GM19463 (cell line): ENCODE results near the gene SEMA5A.

Experiments
- ATAC-seq: cut with Tn5 transposase; IDR thresholded peaks from one replicate; pipeline ENCODE4 v1.9.1; 2021; ENCODE audit warnings: mild to moderate bottlenecking, moderate library complexity; ENCODE audit not compliant: unreplicated experiment

SEMA5A gene

GRCh38 chr5:9515436-9515835 is 30.4 kb downstream of the SEMA5A start:
- ATAC-seq, result no peak

GRCh38 chr5:9514968-9515367 is 30.9 kb downstream of the SEMA5A start:
- no peak for ATAC-seq

- ATAC-seq, result no peak
These were observed 32.0 kb downstream of the SEMA5A start for GRCh38 chr5:9513827-9514226.

GRCh38 chr5:9512457-9512856 is 33.4 kb downstream of the SEMA5A start:
- ATAC-seq, result no peak

- no peak for ATAC-seq
These were observed 37.9 kb downstream of the SEMA5A start for GRCh38 chr5:9507974-9508373.

GRCh38 chr5:9505225-9505624 is 40.6 kb downstream of the SEMA5A start:
- ATAC-seq, result no peak

GRCh38 chr5:9502864-9503263 is 43.0 kb downstream of the SEMA5A start:
- no peak for ATAC-seq

- ATAC-seq, result no peak
These were observed 43.6 kb downstream of the SEMA5A start for GRCh38 chr5:9502050-9502834.

GRCh38 chr5:9500625-9501024 is 45.2 kb downstream of the SEMA5A start:
- no peak for ATAC-seq

GRCh38 chr5:9500193-9500592 is 45.7 kb downstream of the SEMA5A start:
- ATAC-seq, result no peak

- ATAC-seq, result peak; percentile 74
These were observed 46.4 kb downstream of the SEMA5A start for GRCh38 chr5:9499498-9499876.

GRCh38 chr5:9498541-9499497 is 47.1 kb downstream of the SEMA5A start:
- peak; percentile 49 for ATAC-seq

GRCh38 chr5:9497347-9497746 is 48.5 kb downstream of the SEMA5A start:
- ATAC-seq, result no peak

- ATAC-seq, result no peak
These were observed 49.1 kb downstream of the SEMA5A start for GRCh38 chr5:9496801-9497200.

- no peak for ATAC-seq
These were observed 50.8 kb downstream of the SEMA5A start for GRCh38 chr5:9495121-9495520.

- ATAC-seq, result no peak
These were observed 51.6 kb downstream of the SEMA5A start for GRCh38 chr5:9494301-9494700.

GRCh38 chr5:9490494-9491097 is 55.3 kb downstream of the SEMA5A start:
- ATAC-seq, result no peak

GRCh38 chr5:9483779-9484178 is 62.1 kb downstream of the SEMA5A start:
- no peak for ATAC-seq

GRCh38 chr5:9483243-9483642 is 62.6 kb downstream of the SEMA5A start:
- no peak for ATAC-seq

- no peak for ATAC-seq
These were observed 63.5 kb downstream of the SEMA5A start for GRCh38 chr5:9482381-9482780.

GRCh38 chr5:9480499-9480898 is 65.4 kb downstream of the SEMA5A start:
- ATAC-seq, result no peak

- ATAC-seq, result no peak
These were observed 65.9 kb downstream of the SEMA5A start for GRCh38 chr5:9479990-9480389.
